ENCODE measurements around the gene OR5AL1.

GRCh38 chr11:56453521-56453920 is 41.0 kb downstream of the OR5AL1 start:
- TF ChIP-seq CTCF (IDR thresholded peaks at IDR 0.05; ENCODE audit: low read depth, low read length, missing input control) (no peak), MAX (IDR thresholded peaks at IDR 0.05) (no peak), SP1 (IDR thresholded peaks at IDR 0.05) (no peak), GABPA (IDR thresholded peaks at IDR 0.05 in 1 of 2, conservative IDR thresholded peaks at IDR 0.05 in 1 of 2) (no peak), TAF1 (conservative IDR thresholded peaks at IDR 0.05) (no peak), EGR1 (IDR thresholded peaks at IDR 0.05; ENCODE audit: low read depth in 2 of 2) (no peak), FOXA1 (IDR thresholded peaks at IDR 0.05) (no peak), RAD21 (IDR thresholded peaks at IDR 0.05) (no peak), JUND (IDR thresholded peaks at IDR 0.05) (no peak), HNF4A (conservative IDR thresholded peaks at IDR 0.05) (no peak), YY1 (IDR thresholded peaks at IDR 0.05) (no peak), ATF3 (IDR thresholded peaks at IDR 0.05) (no peak)
- TF ChIP-seq, protein P1, sequence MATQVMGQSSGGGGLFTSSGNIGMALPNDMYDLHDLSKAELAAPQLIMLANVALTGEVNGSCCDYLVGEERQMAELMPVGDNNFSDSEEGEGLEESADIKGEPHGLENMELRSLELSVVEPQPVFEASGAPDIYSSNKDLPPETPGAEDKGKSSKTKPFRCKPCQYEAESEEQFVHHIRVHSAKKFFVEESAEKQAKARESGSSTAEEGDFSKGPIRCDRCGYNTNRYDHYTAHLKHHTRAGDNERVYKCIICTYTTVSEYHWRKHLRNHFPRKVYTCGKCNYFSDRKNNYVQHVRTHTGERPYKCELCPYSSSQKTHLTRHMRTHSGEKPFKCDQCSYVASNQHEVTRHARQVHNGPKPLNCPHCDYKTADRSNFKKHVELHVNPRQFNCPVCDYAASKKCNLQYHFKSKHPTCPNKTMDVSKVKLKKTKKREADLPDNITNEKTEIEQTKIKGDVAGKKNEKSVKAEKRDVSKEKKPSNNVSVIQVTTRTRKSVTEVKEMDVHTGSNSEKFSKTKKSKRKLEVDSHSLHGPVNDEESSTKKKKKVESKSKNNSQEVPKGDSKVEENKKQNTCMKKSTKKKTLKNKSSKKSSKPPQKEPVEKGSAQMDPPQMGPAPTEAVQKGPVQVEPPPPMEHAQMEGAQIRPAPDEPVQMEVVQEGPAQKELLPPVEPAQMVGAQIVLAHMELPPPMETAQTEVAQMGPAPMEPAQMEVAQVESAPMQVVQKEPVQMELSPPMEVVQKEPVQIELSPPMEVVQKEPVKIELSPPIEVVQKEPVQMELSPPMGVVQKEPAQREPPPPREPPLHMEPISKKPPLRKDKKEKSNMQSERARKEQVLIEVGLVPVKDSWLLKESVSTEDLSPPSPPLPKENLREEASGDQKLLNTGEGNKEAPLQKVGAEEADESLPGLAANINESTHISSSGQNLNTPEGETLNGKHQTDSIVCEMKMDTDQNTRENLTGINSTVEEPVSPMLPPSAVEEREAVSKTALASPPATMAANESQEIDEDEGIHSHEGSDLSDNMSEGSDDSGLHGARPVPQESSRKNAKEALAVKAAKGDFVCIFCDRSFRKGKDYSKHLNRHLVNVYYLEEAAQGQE (IDR thresholded peaks at IDR 0.05) = no peak
- TF ChIP-seq, protein P2, sequence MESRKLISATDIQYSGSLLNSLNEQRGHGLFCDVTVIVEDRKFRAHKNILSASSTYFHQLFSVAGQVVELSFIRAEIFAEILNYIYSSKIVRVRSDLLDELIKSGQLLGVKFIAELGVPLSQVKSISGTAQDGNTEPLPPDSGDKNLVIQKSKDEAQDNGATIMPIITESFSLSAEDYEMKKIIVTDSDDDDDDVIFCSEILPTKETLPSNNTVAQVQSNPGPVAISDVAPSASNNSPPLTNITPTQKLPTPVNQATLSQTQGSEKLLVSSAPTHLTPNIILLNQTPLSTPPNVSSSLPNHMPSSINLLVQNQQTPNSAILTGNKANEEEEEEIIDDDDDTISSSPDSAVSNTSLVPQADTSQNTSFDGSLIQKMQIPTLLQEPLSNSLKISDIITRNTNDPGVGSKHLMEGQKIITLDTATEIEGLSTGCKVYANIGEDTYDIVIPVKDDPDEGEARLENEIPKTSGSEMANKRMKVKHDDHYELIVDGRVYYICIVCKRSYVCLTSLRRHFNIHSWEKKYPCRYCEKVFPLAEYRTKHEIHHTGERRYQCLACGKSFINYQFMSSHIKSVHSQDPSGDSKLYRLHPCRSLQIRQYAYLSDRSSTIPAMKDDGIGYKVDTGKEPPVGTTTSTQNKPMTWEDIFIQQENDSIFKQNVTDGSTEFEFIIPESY (IDR thresholded peaks at IDR 0.05) = no peak

Measured in liver (tissue), 3 donors.